Nephron (organoid): ENCODE measurements around the gene ADSL.

Experiments used
- H3K27ac Mint-ChIP-seq, 3 experiments: 2 replicates each; pipeline ENCODE4 v1.8.0; 2020; ENCODE audit warnings: mixed read lengths in 3 of 3, mild to moderate bottlenecking in 2 of 3, moderate library complexity in 1 of 3
- H3K27me3 Mint-ChIP-seq: 2 replicates; pipeline ENCODE4 v1.8.0; 2021; ENCODE audit warnings: low read depth, mild to moderate bottlenecking, moderate library complexity, mixed read lengths
- H3K36me3 Mint-ChIP-seq: 2 replicates; pipeline ENCODE4 v1.8.0; 2020; ENCODE audit warnings: low read depth, mixed read lengths
- H3K4me1 Mint-ChIP-seq: 2 replicates; pipeline ENCODE4 v1.8.0; 2020; ENCODE audit warnings: mixed read lengths
- H3K4me3 Mint-ChIP-seq, 3 experiments: 2 replicates each; pipeline ENCODE4 v1.8.0; 2020; ENCODE audit warnings: mild to moderate bottlenecking in 3 of 3, mixed read lengths in 3 of 3, moderate library complexity in 2 of 3
- H3K9me3 Mint-ChIP-seq: 2 replicates; pipeline ENCODE4 v1.8.0; 2020; ENCODE audit warnings: mixed read lengths
- CTCF ChIP-seq, 3 experiments: fragments of 200-600 bp; sonication (generic); IDR thresholded peaks; one replicate each; pipeline ENCODE4 v1.5.0; 2021; ENCODE audit warnings: antibody characterized with exemption in 3 of 3; ENCODE audit not compliant: unreplicated experiment in 3 of 3

ADSL gene

GRCh38 chr22:40347300-40347699, 1.0 kb downstream of the ADSL start:
- peaks cover 21% of the 10 kb centered on the region for H3K36me3 Mint-ChIP-seq
- no peaks in the 10 kb centered on the region for H3K9me3 Mint-ChIP-seq
- peak overlapping the region; percentile 98 to 99 (median 99) for H3K4me3 Mint-ChIP-seq
- TF ChIP-seq CTCF (IDR thresholded peaks at IDR 0.05; ENCODE audit: unreplicated experiment in 3 of 3) = no peak
- H3K27ac Mint-ChIP-seq = peak overlapping the region; percentile 98 to 99 (median 99)
- no peaks in the 10 kb centered on the region for H3K27me3 Mint-ChIP-seq
- peaks cover 20% of the 10 kb centered on the region for H3K4me1 Mint-ChIP-seq

DNA sequence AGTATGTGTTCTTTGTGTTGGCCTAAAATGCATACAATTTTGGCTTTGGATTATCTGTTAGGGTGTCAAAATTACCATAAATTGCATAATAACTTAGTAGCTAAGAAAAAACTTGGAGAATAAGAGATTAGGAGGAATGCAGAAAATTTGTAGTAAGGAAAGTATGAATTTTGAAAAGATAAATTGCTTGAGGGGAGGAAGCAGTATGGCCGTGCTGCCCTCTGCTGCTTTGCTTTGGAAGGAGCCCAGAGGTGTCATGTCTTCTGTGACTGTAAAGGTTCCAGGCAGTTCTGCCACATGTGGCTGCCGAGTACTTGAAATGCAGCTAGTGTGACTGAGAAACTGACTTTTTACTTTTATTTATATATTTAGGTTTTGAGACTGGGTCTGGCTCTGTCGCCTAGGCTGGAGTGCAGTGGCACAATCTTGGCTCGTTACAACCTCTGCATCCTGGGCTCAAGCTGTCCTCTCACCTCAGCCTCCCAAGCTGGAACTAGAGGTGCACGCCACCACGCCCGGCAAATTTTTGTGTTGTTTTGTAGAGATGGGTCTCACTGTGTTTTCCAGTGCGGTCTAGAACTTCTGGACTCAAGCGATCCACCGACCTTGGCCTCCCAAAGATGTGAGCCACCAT, 1.8 kb downstream of the ADSL start:
- H3K27ac Mint-ChIP-seq = peak overlapping the region; percentile 98 to 99 (median 99)
- H3K4me1 Mint-ChIP-seq = peaks cover 20% of the 10 kb centered on the region
- H3K4me3 Mint-ChIP-seq = peak overlapping the region; percentile 98 to 99 (median 99)
- H3K36me3 Mint-ChIP-seq = peaks cover 29% of the 10 kb centered on the region
- TF ChIP-seq CTCF (IDR thresholded peaks at IDR 0.05; ENCODE audit: unreplicated experiment in 3 of 3) = peak; percentile 65 to 73 (median 68)
- no peaks in the 10 kb centered on the region for H3K9me3 Mint-ChIP-seq
- H3K27me3 Mint-ChIP-seq = no peaks in the 10 kb centered on the region

DNA sequence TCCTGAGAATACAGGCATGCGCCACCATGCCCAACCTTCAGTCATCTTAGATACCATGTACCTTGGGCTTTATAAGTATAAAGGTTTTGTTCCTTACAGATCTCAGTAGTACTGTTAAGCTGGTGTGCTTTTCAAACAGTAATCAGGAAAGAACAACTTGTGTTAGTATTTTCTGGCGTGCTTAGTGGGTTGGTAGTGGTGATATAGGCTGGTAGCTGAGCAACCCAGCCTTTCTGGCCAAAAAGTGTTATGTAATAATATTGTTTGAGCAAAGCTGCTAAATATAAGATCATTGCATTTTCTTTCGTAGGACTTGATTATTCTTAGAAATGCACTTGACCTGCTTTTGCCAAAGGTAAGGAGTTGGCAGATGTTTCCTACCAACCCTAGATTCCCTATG, 6.5 kb downstream of the ADSL start:
- Mint-ChIP-seq H3K4me3 (no peak overlapping the region), H3K27ac (no peak overlapping the region), H3K27me3 (no peaks in the 10 kb centered on the region), H3K36me3 (peaks cover 51% of the 10 kb centered on the region), H3K9me3 (no peaks in the 10 kb centered on the region), H3K4me1 (peaks cover 9% of the 10 kb centered on the region)
- TF ChIP-seq CTCF (IDR thresholded peaks at IDR 0.05; ENCODE audit: unreplicated experiment in 3 of 3) = no peak

DNA sequence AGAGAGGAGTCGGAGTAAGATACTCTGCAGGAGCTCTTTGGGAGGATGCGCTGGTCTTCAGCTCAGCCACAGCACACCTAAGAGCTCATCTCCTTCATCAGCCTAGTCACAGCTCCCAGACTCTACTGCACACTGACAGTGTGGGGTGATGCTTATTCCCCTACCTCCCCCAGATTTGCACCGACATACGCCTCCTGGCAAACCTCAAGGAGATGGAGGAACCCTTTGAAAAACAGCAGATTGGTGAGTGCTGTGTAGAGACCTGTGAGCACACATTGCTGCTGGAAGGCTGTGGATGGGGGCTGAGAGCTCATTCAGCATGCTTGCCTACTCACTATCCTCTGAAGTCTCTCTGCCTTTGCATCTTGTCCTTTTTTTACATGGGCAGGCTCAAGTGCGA, 14.8 kb downstream of the ADSL start:
- Mint-ChIP-seq H3K27ac (no peak overlapping the region), H3K36me3 (peaks cover 84% of the 10 kb centered on the region), H3K4me3 (no peak overlapping the region), H3K4me1 (no peaks in the 10 kb centered on the region), H3K27me3 (no peaks in the 10 kb centered on the region), H3K9me3 (no peaks in the 10 kb centered on the region)
- no peak for TF ChIP-seq CTCF (IDR thresholded peaks at IDR 0.05; ENCODE audit: unreplicated experiment in 3 of 3)

- Mint-ChIP-seq H3K27ac (no peak overlapping the region), H3K27me3 (no peaks in the 10 kb centered on the region)
Measured at GRCh38 chr22:40363059-40363458, 16.8 kb downstream of the ADSL start.

More at GRCh38 chr22:40363059-40363458, 16.8 kb downstream of the ADSL start:
- no peak for TF ChIP-seq CTCF (IDR thresholded peaks at IDR 0.05; ENCODE audit: unreplicated experiment in 3 of 3)
- Mint-ChIP-seq H3K36me3 (peaks cover 91% of the 10 kb centered on the region), H3K9me3 (no peaks in the 10 kb centered on the region), H3K4me1 (no peaks in the 10 kb centered on the region), H3K4me3 (no peak overlapping the region)
